ENCODE results near the gene CDC42EP5. TPM values are rescaled to one million over a fixed set of nuclear protein-coding genes. Genes with fewer than 3 reads are reported as not detected.
A peak's percentile ranks its signal among the peaks of the same experiment; 100 is the strongest.

The CDC42EP5 gene
- total RNA-seq (2014; rRNA removed; shearing (Covaris generic)), result not detected in 2 replicates
- not detected in 2 replicates for total RNA-seq (2022)
- not detected for Bru-seq, nascent RNA
- percentile 11 among the genes with signal in this experiment for BruChase-seq, experiment 1, labeled RNA remaining after a 6-hour chase
- not detected for BruChase-seq, experiment 2, labeled RNA remaining after a 2-hour chase
- long read RNA-seq, result 0 reads

GRCh38 chr19:54473071-54473891 lies at the start of gene CDC42EP5:
Gene CDC42EP5, minus strand, starts transcription at chr19:54473296. Its CDS starts 7,749 bp downstream, at chr19:54465547.
- ChIA-PET POLR2A (no interaction called here), CTCF (ENCODE audit: unreplicated experiment) (no interaction called here)
- no peak within 1 kb of the TSS for H2AFZ ChIP-seq (ENCODE audit: low read length)
- H3K9me2 ChIP-seq (ENCODE audit: insufficient read depth, low read length), result no peaks in the 10 kb centered on the region
- H3K4me3 ChIP-seq (ENCODE audit: low read depth, low read length, poor library complexity, severe bottlenecking), result no peak within 1 kb of the TSS
- H4K20me1 ChIP-seq (ENCODE audit: insufficient read depth, low read length), result no peaks in the 10 kb centered on the region
- no peaks in the 10 kb centered on the region for H3K36me3 ChIP-seq (ENCODE audit: insufficient read depth, low read length)
- DNase-seq (ENCODE audit: low spot score), result no peak
- H3K27ac ChIP-seq (ENCODE audit: low read depth, low read length, poor library complexity, severe bottlenecking), result no peak within 1 kb of the TSS
- H3K4me1 ChIP-seq (ENCODE audit: insufficient read depth, low read length, poor library complexity, severe bottlenecking), result no peaks in the 10 kb centered on the region
- H3K4me2 ChIP-seq (ENCODE audit: low read length), result no peak within 1 kb of the TSS
- BruUV-seq (replicated peaks), result no TSS peak
- no peaks in the 10 kb centered on the region for H3K79me2 ChIP-seq (ENCODE audit: insufficient read depth, low read depth, low read length)
- intact Hi-C loops (cut with micrococcal nuclease; ENCODE audit: unreplicated experiment), result no loop called here
- no peak for TF ChIP-seq CTCF (conservative IDR thresholded peaks at IDR 0.05; ENCODE audit: low read length)
- no peak for TF ChIP-seq EZH2phosphoT487 (IDR thresholded peaks at IDR 0.05; ENCODE audit: borderline replicate concordance, low read depth, low read length)
- H3K9me3 ChIP-seq (ENCODE audit: low read length), result no peaks in the 10 kb centered on the region

GRCh38 chr19:54521860-54522513 lies 48.9 kb upstream of the CDC42EP5 start:
- H2AFZ ChIP-seq (ENCODE audit: low read length), result no peak overlapping the region
- TF ChIP-seq CTCF (conservative IDR thresholded peaks at IDR 0.05; ENCODE audit: low read length) (no peak), EZH2phosphoT487 (IDR thresholded peaks at IDR 0.05; ENCODE audit: borderline replicate concordance, low read depth, low read length) (no peak)
- DNase-seq (ENCODE audit: low spot score), result no peak
- H4K20me1 ChIP-seq (ENCODE audit: insufficient read depth, low read length), result no peaks in the 10 kb centered on the region
- intact Hi-C loops (cut with micrococcal nuclease; ENCODE audit: unreplicated experiment), result no loop called here
- no peaks in the 10 kb centered on the region for H3K36me3 ChIP-seq (ENCODE audit: insufficient read depth, low read length)
- ChIA-PET POLR2A (no interaction called here), CTCF (ENCODE audit: unreplicated experiment) (no interaction called here)
- H3K27ac ChIP-seq (ENCODE audit: low read depth, low read length, poor library complexity, severe bottlenecking), result no peak overlapping the region
- H3K79me2 ChIP-seq (ENCODE audit: insufficient read depth, low read depth, low read length), result no peaks in the 10 kb centered on the region
- BruUV-seq (replicated peaks), result no TSS peak
- no peaks in the 10 kb centered on the region for H3K9me2 ChIP-seq (ENCODE audit: insufficient read depth, low read length)
- H3K9me3 ChIP-seq (ENCODE audit: low read length), result no peaks in the 10 kb centered on the region
- H3K4me2 ChIP-seq (ENCODE audit: low read length), result no peak overlapping the region
- H3K4me1 ChIP-seq (ENCODE audit: insufficient read depth, low read length, poor library complexity, severe bottlenecking), result peaks cover 5% of the 10 kb centered on the region
- H3K4me3 ChIP-seq (ENCODE audit: low read depth, low read length, poor library complexity, severe bottlenecking), result no peak overlapping the region

Data from OCI-LY7 (cell line).